Loucy (cell line): ENCODE results near the gene SLBP.

Experiments used
- H2AFZ ChIP-seq: fragments of 200-600 bp; sonication (generic); 2 replicates; pipeline ENCODE4 v1.6.0; 2016; ENCODE audit warnings: antibody characterized with exemption, mild to moderate bottlenecking, low read length, moderate library complexity
- H3F3A ChIP-seq: fragments of 200-600 bp; 2 replicates; pipeline ENCODE4 v1.6.0; 2016; ENCODE audit warnings: antibody characterized with exemption, low read depth, mild to moderate bottlenecking
- H3K27me3 ChIP-seq: fragments of 200-600 bp; sonication (generic); 2 replicates; pipeline ENCODE4 v1.6.1; 2014; ENCODE audit warnings: low read length, mild to moderate bottlenecking; ENCODE audit not compliant: insufficient read depth, poor library complexity, severe bottlenecking
- H3K36me3 ChIP-seq: fragments of 200-600 bp; sonication (generic); 2 replicates; pipeline ENCODE4 v1.6.1; 2016; ENCODE audit warnings: low read length; ENCODE audit not compliant: insufficient read depth
- H3K4me1 ChIP-seq: fragments of 200-600 bp; sonication (generic); 2 replicates; pipeline ENCODE4 v1.5.1; 2014; ENCODE audit warnings: low read length, mild to moderate bottlenecking; ENCODE audit not compliant: insufficient read depth, poor library complexity, severe bottlenecking
- H3K4me2 ChIP-seq: fragments of 200-600 bp; sonication (generic); 2 replicates; pipeline ENCODE4 v1.6.0; 2014; ENCODE audit warnings: antibody characterized with exemption, low read length, low read depth, mild to moderate bottlenecking; ENCODE audit not compliant: poor library complexity, severe bottlenecking
- H3K4me3 ChIP-seq: fragments of 200-600 bp; sonication (generic); 2 replicates; pipeline ENCODE4 v1.5.1; 2014; ENCODE audit warnings: low read length, mild to moderate bottlenecking, mixed read lengths; ENCODE audit not compliant: poor library complexity, severe bottlenecking
- H3K79me2 ChIP-seq: fragments of 200-600 bp; sonication (generic); 2 replicates; pipeline ENCODE4 v1.6.1; 2014; ENCODE audit warnings: low read length; ENCODE audit not compliant: insufficient read depth
- H3K9ac ChIP-seq: fragments of 200-600 bp; sonication (generic); 2 replicates; pipeline ENCODE4 v1.6.0; 2014; ENCODE audit warnings: mild to moderate bottlenecking, low read depth, low read length, moderate library complexity; ENCODE audit not compliant: poor library complexity, severe bottlenecking
- H3K9me2 ChIP-seq: fragments of 200-600 bp; sonication (generic); replicated peaks from 2 replicates; pipeline ENCODE4 v1.6.1; 2016; ENCODE audit warnings: low read depth, low read length, mixed read lengths
- H3K9me3 ChIP-seq: fragments of 200-600 bp; sonication (generic); 2 replicates; pipeline ENCODE4 v1.6.1; 2014; ENCODE audit warnings: mild to moderate bottlenecking, antibody characterized with exemption, low read length, low read depth; ENCODE audit not compliant: insufficient read depth
- H4K20me1 ChIP-seq: fragments of 200-600 bp; sonication (generic); 2 replicates; pipeline ENCODE4 v1.6.0; 2014; ENCODE audit warnings: antibody characterized with exemption, low read length, mild to moderate bottlenecking; ENCODE audit not compliant: insufficient read depth, poor library complexity, severe bottlenecking
- CTCF ChIP-seq: fragments of 200-600 bp; sonication (generic); conservative IDR thresholded peaks from 2 replicates; pipeline ENCODE4 v1.5.1; 2014; ENCODE audit warnings: mild to moderate bottlenecking, antibody characterized with exemption, low read length
- EZH2phosphoT487 ChIP-seq: fragments of 200-600 bp; IDR thresholded peaks from 2 replicates; pipeline ENCODE4 v1.6.1; 2018; ENCODE audit warnings: antibody characterized with exemption, mild to moderate bottlenecking, moderate library complexity, borderline replicate concordance

SLBP gene

GRCh38 chr4:1753294-1753696 lies 41.2 kb upstream of the SLBP start:
- H3K9me2 ChIP-seq, result no peaks in the 10 kb centered on the region
- no peak overlapping the region for H3K4me2 ChIP-seq
- no peaks in the 10 kb centered on the region for H3K36me3 ChIP-seq
- H3K79me2 ChIP-seq, result no peaks in the 10 kb centered on the region
- no peaks in the 10 kb centered on the region for H3K9me3 ChIP-seq
- H3K4me3 ChIP-seq, result no peak overlapping the region
- TF ChIP-seq CTCF (no peak), EZH2phosphoT487 (no peak)
- peaks cover 3% of the 10 kb centered on the region for H3K4me1 ChIP-seq
- H2AFZ ChIP-seq, result no peak overlapping the region
- no peak overlapping the region for H3K9ac ChIP-seq
- no peaks in the 10 kb centered on the region for H3F3A ChIP-seq
- no peaks in the 10 kb centered on the region for H4K20me1 ChIP-seq
- no peaks in the 10 kb centered on the region for H3K27me3 ChIP-seq

- H3K36me3 ChIP-seq, result no peaks in the 10 kb centered on the region
- TF ChIP-seq CTCF (no peak), EZH2phosphoT487 (no peak)
- no peak overlapping the region for H2AFZ ChIP-seq
- H3K9me2 ChIP-seq, result no peaks in the 10 kb centered on the region
- H3K4me2 ChIP-seq, result no peak overlapping the region
- peaks cover 4% of the 10 kb centered on the region for H3K4me1 ChIP-seq
- H4K20me1 ChIP-seq, result no peaks in the 10 kb centered on the region
- no peaks in the 10 kb centered on the region for H3K9me3 ChIP-seq
- H3K27me3 ChIP-seq, result no peaks in the 10 kb centered on the region
- no peak overlapping the region for H3K9ac ChIP-seq
- H3F3A ChIP-seq, result no peaks in the 10 kb centered on the region
- H3K4me3 ChIP-seq, result no peak overlapping the region
- H3K79me2 ChIP-seq, result no peaks in the 10 kb centered on the region
Measured at GRCh38 chr4:1752284-1753041, 40.3 kb upstream of the SLBP start.

- TF ChIP-seq CTCF (no peak), EZH2phosphoT487 (no peak)
- no peaks in the 10 kb centered on the region for H3K36me3 ChIP-seq
- H3K4me1 ChIP-seq, result peaks cover 4% of the 10 kb centered on the region
- H3K9ac ChIP-seq, result no peak overlapping the region
- no peaks in the 10 kb centered on the region for H3K9me2 ChIP-seq
- no peaks in the 10 kb centered on the region for H4K20me1 ChIP-seq
- H3K4me2 ChIP-seq, result no peak overlapping the region
- H3K4me3 ChIP-seq, result no peak overlapping the region
- H3K9me3 ChIP-seq, result no peaks in the 10 kb centered on the region
- H3K79me2 ChIP-seq, result no peaks in the 10 kb centered on the region
- no peaks in the 10 kb centered on the region for H3K27me3 ChIP-seq
- H3F3A ChIP-seq, result no peaks in the 10 kb centered on the region
- H2AFZ ChIP-seq, result no peak overlapping the region
Measured at GRCh38 chr4:1751919-1752283, 39.8 kb upstream of the SLBP start.
